Raji (cell line): Measurements from ENCODE around the gene CNNM2.

ENCODE experiments used
- POLR2A ChIP-seq: IDR thresholded peaks from 2 replicates; pipeline ENCODE4 v1.6.1; 2011; ENCODE audit warnings: low read depth, low read length, control low read depth; ENCODE audit not compliant: insufficient read depth

CNNM2 gene

GRCh38 chr10:103089493-103089892 lies 171.4 kb downstream of the CNNM2 start:
- no peak for TF ChIP-seq POLR2A

DNA sequence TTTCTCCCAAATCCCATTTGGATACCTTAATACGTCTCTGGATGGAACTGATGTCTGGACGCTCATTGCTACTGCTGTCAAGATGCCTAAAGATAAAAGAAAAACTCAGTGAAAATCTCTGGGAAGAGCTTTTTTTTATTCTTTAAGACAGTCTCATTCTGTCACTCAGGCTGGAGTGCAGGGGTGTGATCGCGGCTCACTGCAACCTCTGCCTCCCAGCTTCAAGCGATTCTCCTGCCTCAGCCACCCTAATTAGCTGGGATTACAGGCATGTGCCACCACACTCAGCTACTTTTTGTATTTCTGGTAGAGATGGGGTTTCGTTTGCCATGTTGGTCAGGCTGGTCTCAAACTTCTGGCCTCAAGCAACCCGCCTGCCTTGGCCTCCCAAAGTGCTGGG lies 172.8 kb downstream of the CNNM2 start:
- TF ChIP-seq POLR2A: no peak

DNA sequence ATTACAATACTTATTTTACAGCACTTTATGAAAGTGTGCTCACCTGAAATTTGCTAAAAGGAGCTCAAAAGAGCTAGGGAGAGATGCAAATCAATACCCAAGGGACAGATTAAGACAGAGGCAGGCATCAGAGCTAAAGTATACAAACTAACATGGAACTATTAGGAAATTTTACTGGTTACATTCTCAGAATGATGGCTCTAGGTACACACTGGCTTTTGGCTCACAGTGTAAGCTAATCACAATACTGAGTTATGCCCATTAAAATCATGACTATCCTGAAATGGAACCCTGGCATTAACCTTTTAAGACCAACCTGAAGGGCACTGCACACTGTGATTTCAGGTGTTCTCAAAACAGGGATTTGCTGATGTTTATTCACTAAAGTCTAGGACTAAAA lies 176.9 kb downstream of the CNNM2 start:
- no peak for TF ChIP-seq POLR2A

- TF ChIP-seq POLR2A: no peak
Observed at GRCh38 chr10:103096130-103096529, 178.0 kb downstream of the CNNM2 start.

DNA sequence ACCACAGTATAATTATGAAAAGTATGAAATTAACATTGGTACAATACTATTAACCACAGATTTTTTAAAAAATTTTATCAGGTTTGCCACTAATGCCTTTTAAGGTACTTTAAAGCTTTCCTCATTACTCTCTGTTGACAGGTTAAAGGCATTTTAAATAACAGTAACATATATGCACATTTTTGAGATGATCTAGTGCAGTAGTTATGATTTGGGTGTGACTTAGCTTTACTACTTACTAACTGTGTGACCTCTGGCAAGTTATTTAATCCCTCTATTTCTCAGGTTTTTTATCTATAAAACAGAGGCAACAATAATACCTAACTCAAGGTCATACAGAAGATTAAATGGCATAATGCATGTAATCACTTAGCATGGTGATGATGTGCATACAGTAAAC lies 180.1 kb downstream of the CNNM2 start:
- no peak for TF ChIP-seq POLR2A

DNA sequence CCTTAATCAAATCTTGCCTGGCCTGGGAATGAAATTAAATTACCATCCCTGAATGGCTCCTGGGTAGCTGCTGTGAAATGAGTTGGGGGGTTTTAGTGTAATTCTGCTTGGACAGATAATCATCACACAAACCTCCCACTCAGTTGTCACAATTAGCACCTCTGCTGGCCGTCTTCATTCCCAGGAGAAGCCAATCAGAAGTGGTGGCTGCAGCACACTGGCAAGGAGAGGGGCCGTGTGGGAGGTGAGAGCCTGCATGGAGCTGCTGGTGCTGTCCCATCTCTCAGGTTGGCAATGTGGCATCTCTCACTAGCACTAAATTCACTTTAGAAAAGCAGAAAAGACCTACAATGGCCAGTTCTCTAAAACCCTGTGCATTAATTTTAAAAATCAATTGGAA lies 182.5 kb downstream of the CNNM2 start:
- no peak for TF ChIP-seq POLR2A

GRCh38 chr10:103102195-103102594 lies 184.1 kb downstream of the CNNM2 start:
- TF ChIP-seq POLR2A: no peak

GRCh38 chr10:103103989-103104388 lies 185.9 kb downstream of the CNNM2 start:
- TF ChIP-seq POLR2A: no peak

- no peak for TF ChIP-seq POLR2A
Observed at GRCh38 chr10:103104721-103105120, 186.6 kb downstream of the CNNM2 start.

GRCh38 chr10:103105462-103105861 lies 187.4 kb downstream of the CNNM2 start:
- no peak for TF ChIP-seq POLR2A

GRCh38 chr10:103106539-103106938 lies 188.4 kb downstream of the CNNM2 start:
- no peak for TF ChIP-seq POLR2A

DNA sequence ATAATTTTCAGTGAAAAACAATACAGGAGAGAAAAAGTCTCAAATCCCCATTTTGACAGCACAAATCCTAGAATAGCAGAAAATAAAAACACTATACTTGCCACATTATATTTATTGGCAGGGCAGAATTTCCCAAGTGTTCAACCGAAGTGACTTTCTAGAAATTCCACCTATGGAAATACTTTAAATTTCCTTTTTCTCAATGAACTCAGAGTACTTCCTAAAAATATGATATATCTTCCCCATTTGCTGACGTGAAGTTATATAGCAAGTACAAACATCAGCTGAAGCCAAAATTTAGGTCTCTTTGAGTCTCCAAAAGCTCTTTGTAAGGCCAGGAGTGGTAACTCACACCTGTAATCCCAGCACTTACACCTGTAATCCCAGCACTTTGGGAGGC lies 191.7 kb downstream of the CNNM2 start:
- TF ChIP-seq POLR2A: no peak

DNA sequence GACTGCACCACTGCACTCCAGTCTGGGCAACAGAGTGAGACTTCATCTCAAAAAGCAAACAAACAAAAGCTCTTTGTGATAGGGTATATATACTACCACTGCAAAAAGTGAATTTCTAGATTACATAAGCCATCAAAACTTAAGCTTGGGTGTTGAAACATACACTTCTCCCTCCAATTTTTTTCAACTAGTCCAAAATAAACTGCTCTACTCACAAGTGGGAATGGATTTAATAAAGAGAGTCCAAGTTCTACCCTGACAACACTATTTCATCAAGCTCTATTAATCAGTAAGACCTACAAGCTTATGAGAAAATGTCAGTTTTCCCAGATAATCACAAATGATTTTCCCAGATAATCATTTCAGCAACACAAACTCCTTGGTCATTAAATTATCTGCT lies 192.3 kb downstream of the CNNM2 start:
- no peak for TF ChIP-seq POLR2A

DNA sequence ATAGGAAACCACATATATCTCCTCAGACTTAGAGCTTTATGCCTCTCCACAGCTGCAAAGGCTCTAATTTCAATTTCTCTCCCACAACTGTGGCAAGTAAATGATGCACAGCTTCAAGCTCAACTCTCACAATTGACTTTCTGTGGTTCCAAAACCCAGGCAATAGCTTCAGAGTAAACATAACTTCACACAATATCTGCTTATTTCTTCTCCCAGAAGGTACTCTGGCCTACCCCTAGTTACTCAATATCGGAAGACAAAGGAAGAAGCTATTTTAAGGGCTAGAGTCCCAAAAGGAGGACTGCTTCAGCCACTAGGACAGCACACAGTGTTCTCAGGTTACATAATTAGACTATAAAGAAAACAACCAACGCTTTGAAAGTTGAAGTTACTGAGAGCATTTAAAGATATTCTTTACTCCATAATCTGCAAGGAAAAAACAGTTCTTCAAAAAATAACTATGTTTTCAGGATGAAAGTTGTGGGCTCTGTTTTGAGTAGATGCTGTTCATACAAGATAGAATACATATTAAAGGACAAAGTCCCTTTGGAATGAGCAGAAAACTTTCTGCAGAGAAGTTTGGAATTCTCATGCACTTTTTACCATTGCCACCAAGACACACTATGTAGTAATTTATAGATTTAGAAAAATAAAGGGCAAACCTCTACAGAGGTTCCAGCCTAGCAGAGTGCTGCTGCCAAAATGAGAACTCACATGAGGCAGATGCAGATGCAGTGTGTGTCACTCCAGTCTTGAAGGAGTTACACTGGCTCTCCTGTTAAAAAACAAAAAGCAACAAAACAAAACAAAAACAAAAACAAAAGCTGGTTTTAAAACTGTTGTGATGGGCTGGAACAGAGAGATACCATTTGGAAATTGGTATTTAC lies 193.2 kb downstream of the CNNM2 start:
- TF ChIP-seq POLR2A: no peak

GRCh38 chr10:103111918-103112877 lies 194.1 kb downstream of the CNNM2 start:
- no peak for TF ChIP-seq POLR2A

DNA sequence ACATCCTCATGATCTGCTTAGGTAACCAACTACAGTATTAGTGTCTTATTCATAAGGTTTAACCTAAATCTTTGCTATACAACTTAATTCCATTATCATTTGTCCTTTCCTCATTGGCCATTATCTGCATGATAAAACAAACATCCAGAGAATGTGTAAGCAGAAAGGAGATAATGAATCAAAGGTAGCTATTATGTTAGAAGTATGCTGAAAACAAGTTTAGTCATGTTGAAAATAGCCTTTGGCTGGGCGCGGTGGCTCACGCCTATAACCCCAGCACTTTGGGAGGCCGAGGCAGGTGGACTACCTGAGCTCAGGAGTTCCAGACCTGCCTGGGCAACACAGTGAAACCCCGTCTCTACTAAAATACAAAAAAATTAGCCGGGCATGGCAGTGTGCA lies 196.8 kb downstream of the CNNM2 start:
- TF ChIP-seq POLR2A: no peak
